ENCODE data around the gene MED31.

DNA sequence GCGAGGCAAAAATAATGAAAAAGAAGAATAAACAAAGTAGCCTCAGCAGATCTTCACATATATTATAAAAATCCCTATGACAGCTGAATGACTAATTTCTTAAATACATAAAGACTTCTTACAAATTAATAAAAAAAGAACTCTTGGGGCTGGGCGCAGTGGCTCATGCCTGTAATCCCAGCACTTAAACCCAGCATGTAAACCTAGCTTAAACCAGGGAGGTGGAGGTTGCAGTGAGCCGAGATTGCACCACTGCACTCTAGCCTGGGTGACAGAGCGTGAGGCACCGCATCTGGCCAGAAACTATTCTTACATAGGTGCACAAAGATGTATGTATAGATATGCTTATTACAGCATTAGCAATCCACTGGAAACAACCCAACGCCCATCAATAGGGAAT lies 27.8 kb upstream of the MED31 start:
- TF ChIP-seq, protein P1, sequence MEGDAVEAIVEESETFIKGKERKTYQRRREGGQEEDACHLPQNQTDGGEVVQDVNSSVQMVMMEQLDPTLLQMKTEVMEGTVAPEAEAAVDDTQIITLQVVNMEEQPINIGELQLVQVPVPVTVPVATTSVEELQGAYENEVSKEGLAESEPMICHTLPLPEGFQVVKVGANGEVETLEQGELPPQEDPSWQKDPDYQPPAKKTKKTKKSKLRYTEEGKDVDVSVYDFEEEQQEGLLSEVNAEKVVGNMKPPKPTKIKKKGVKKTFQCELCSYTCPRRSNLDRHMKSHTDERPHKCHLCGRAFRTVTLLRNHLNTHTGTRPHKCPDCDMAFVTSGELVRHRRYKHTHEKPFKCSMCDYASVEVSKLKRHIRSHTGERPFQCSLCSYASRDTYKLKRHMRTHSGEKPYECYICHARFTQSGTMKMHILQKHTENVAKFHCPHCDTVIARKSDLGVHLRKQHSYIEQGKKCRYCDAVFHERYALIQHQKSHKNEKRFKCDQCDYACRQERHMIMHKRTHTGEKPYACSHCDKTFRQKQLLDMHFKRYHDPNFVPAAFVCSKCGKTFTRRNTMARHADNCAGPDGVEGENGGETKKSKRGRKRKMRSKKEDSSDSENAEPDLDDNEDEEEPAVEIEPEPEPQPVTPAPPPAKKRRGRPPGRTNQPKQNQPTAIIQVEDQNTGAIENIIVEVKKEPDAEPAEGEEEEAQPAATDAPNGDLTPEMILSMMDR (IDR thresholded peaks at IDR 0.05): no peak
- no peak for TF ChIP-seq POLR2A (IDR thresholded peaks at IDR 0.05)

Data from esophagus squamous epithelium (tissue), 4 donors.